Measurements from ENCODE around the gene PCDHGC5. TPM values are rescaled to one million over a fixed set of nuclear protein-coding genes. Genes with fewer than 3 reads are reported as not detected.

The PCDHGC5 gene
- total and polyA plus RNA-seq, 9 of the 15 experiments (the other 6 are each of a cell fraction or from before 2014, with no cell fraction given): not detected

GRCh38 chr5:141493500-141494422 lies 4.9 kb downstream of the PCDHGC5 start (continued):
- no peak for TF ChIP-seq CUX1 (CRISPR knock-in tag; IDR thresholded peaks at IDR 0.05)
- TF ChIP-seq CHD2 (IDR thresholded peaks at IDR 0.05; ENCODE audit: low read depth, low read length): no peak
- TF ChIP-seq SETDB1 (IDR thresholded peaks at IDR 0.05; ENCODE audit: low read length): no peak

All from K562 (cell line).